SH-SY5Y (cell line): ENCODE data around the gene ILDR2.

Experiments used
- GATA2 ChIP-seq: IDR thresholded peaks from 2 replicates; pipeline ENCODE4 v1.6.1; 2011; ENCODE audit warnings: mild to moderate bottlenecking, low read depth, low read length
- GATA3 ChIP-seq: IDR thresholded peaks from 2 replicates; pipeline ENCODE4 v1.6.1; 2011; ENCODE audit warnings: low read depth, mild to moderate bottlenecking, low read length, moderate library complexity

DNA sequence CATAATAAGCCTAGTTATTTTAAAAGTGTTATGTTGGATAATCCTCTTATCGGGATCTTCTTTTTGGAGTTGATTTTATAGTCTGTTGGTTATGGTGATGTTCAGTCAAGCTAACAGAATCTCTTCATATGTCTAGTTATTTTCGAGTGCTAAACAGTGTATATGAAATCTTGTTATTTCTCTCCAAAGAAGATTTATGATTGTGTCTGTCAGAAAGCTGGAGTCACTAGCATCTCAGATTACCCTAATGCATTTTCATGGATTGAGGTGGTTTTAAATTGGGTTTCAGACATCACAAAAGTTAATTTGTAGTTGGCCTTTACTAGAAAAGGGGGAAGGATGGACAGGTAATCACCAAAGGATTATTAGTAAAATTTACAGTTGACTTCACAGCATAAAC is 27.0 kb upstream of the ILDR2 start:
- TF ChIP-seq GATA2 (no peak), GATA3 (no peak)
